Fibroblast of the aortic adventitia (primary cell): Measurements from ENCODE around the gene EFHD1. TPM values are rescaled to one million over a fixed set of nuclear protein-coding genes. Genes with fewer than 3 reads are reported as not detected.

ENCODE experiments used
- DNase-seq: peaks from one replicate; pipeline ENCODE4 v3.0.0-alpha.2; 2010; ENCODE audit warnings: low read depth
- H3K4me3 ChIP-seq: 2 replicates; pipeline ENCODE4 v1.5.1; 2011; ENCODE audit warnings: low read depth, mild to moderate bottlenecking, control low read depth, low read length, moderate library complexity
- CTCF ChIP-seq: IDR thresholded peaks from 2 replicates; pipeline ENCODE4 v1.5.1; 2011; ENCODE audit warnings: mild to moderate bottlenecking, low read length, control low read depth, inconsistent platforms; ENCODE audit not compliant: insufficient read depth
- total RNA-seq: library from RNA; depleted of rRNA; stranded (reverse); fragments of >200 nt; gene quantifications from 2 replicates; pipeline ENCODE4 v1.2.3, GENCODE V29; 2012; ENCODE audit warnings: low replicate concordance

The EFHD1 gene
- total RNA-seq, 1 donor = 0.45 TPM

GRCh38 chr2:232646726-232647125 is 13.3 kb downstream of the EFHD1 start:
- no peak for TF ChIP-seq CTCF
- DNase-seq = no peak
- no peak overlapping the region for H3K4me3 ChIP-seq

- no peak overlapping the region for H3K4me3 ChIP-seq
- DNase-seq = no peak
- no peak for TF ChIP-seq CTCF
Measured at GRCh38 chr2:232647261-232647660, 13.9 kb downstream of the EFHD1 start.

- no peak overlapping the region for H3K4me3 ChIP-seq
- TF ChIP-seq CTCF = no peak
- no peak for DNase-seq
Measured at GRCh38 chr2:232649033-232649432, 15.6 kb downstream of the EFHD1 start.

- no peak for TF ChIP-seq CTCF
- no peak overlapping the region for H3K4me3 ChIP-seq
- no peak for DNase-seq
Measured at GRCh38 chr2:232652505-232652851, 19.1 kb downstream of the EFHD1 start.

- no peak overlapping the region for H3K4me3 ChIP-seq
- DNase-seq = no peak
- TF ChIP-seq CTCF = no peak
Measured at GRCh38 chr2:232653441-232653840, 20.0 kb downstream of the EFHD1 start.

- H3K4me3 ChIP-seq = no peak overlapping the region
- TF ChIP-seq CTCF = no peak
- DNase-seq = no peak
Measured at GRCh38 chr2:232655392-232655791, 22.0 kb downstream of the EFHD1 start.

- H3K4me3 ChIP-seq = no peak overlapping the region
- TF ChIP-seq CTCF = no peak
- no peak for DNase-seq
Measured at GRCh38 chr2:232658217-232658785, 24.9 kb downstream of the EFHD1 start.
